Testis (tissue), 2 donors: ENCODE measurements around the gene BEST2.

Experiments used
- CTCF ChIP-seq, 3 experiments: fragments of 450-650 bp in 2 of 3; fragments of 200-600 bp in 1 of 3; sonication (generic) in 1 of 3; IDR thresholded peaks; one replicate each; pipeline ENCODE4 v1.5.1; 2016 to 2019; ENCODE audit warnings: antibody characterized with exemption in 3 of 3, mild to moderate bottlenecking in 2 of 3, moderate library complexity in 1 of 3
- POLR2A ChIP-seq: fragments of 450-650 bp; IDR thresholded peaks from one replicate; pipeline ENCODE4 v1.6.1; 2017; ENCODE audit warnings: antibody characterized with exemption, mild to moderate bottlenecking, moderate library complexity

GRCh38 chr19:12782424-12783290 lies 31.1 kb downstream of the BEST2 start:
- TF ChIP-seq CTCF (IDR thresholded peaks at IDR 0.05) = no peak
- TF ChIP-seq POLR2A = no peak
